Stromal cell of bone marrow (primary cell): ENCODE measurements around the gene SH2D6.
"Not testable (repeated sequence)": the region's sequence is repeated elsewhere in the genome, so short reads cannot be mapped to it uniquely, and the experiment has no call there.

Source experiments
- DNase-seq: peaks from one replicate; pipeline ENCODE4 v3.0.0-alpha.2; 2012; ENCODE audit warnings: low read depth

The SH2D6 gene

DNA sequence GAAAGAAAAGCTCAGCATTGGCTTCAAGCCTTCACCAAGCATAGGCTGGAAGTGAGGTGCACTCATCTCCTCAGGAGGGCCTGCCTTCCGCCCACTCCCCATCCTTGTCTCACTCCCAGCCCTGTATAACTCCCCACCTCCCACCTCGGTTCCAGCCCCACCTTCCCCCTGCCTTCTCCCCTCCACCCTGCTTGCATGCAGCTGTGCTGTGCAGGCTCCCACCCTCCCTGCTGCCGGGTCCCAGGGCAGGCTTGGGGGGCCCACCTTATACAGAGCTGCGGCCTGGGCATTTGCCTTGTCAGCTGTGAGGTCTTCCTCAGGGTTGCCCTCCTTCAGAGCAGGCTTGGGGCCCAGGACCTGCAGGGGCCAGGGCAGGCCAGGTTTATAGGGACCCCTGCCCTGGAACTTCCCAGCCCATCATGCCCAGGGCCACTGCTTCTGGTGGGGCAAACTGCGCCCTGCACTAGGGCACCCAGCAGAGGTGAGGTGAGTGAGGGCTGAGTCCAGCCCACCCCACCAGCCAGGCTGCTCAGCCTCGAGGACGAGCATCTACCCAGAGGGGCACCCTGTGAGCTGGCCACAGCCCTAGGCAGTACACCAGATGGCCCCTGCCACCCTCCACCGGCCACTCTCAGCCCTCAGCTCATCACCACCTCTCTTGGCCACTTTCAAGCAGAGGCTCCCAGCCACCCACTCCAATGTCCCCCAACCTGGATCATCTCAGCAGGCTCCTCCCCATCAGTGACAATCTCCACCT lies 19.9 kb upstream of the SH2D6 start:
- no peak for DNase-seq

DNA sequence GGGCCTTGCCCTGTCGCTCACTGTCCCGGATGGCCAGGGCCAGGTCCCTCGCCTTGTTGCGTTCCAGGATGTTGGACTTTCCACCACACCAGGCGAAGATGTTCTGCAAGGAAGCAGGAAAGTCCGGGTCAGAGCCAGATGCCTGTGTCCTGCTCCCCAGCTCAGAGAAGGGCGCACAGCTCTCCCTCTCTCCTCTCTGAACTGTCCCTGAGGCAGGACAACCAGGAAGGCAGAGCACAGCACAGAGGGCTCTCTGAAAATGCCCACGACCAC lies 19.4 kb upstream of the SH2D6 start:
- DNase-seq = no peak

DNA sequence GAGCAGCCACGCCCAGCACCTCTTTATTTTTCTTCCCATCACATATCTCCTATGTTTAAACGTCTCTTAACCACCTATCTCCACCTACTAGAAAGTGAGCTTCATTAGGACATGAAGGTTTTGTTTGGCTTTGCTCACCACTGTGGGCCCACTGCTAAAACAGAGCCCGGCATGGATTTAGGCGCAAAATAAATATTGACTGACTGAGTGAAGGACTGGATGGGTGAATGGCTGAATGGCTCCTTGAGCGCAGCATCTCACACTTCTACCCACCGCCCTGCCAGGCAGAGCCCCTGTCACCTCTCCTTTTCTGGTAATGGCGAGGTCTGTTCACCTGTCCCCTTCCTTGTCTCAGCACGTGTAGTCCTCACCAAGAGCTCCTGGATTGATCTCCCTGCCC lies 18.5 kb upstream of the SH2D6 start:
- DNase-seq = no peak

DNA sequence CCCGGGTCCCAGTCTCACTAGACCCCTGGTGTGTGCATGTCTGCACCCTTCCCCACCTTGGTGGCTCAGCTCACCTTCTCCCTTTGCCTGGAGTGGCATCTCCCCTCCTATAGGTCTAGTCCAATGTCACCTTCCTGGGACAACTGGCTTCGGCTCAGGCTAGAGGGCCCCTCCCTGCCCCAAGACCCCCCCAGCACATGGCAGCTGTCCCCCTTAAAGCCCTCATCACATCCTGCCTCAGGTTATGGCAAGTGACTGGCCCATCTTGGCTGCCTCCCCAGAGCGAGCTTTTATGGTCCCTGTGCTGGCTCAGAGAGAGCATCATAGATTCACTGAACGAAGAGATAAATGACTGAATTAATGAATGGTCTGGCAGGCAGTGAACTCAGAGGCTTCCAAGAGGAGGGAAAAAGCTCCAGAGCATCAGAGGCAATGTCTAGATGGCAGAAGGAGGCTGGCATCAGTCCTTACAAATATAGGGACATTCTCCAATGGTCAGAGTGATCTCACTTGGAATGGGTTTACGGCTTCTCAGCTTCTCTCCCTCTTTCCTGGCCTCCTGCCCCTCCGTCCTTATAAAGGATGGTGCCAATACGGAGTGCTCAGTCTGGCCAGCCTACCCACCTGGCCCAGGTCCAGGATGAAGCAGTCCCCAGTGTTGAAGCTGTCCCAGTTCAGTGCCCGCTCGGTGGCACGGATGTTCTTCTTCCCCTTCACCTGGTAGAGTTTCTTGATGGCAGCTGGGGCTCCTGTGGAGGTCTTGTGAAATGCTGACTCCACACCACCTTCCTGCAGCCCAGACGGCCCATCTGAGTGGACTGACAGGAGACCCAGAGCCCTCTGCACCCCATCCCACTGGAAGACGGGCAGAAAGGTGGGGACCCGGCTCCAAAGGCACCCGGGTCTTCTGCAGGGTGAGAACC lies 17.7 kb upstream of the SH2D6 start:
- DNase-seq = no peak

DNA sequence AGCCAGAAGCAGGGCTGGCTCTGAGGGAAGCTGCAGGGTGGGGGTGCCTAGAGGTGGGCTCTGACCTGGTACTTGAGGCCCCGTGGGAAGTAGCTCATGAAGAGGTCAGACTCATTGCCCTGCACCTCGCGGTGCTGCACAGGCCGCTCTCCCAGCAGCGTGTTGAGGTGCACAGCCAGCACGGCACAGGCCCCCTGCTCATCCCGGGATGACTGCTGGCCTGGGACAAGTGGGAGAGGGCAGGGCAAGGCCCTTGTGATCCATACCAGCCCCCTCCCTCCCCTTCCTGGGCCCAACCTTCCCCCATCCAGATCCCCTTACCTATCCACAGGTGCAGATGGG lies 17.1 kb upstream of the SH2D6 start:
- no peak for DNase-seq

DNA sequence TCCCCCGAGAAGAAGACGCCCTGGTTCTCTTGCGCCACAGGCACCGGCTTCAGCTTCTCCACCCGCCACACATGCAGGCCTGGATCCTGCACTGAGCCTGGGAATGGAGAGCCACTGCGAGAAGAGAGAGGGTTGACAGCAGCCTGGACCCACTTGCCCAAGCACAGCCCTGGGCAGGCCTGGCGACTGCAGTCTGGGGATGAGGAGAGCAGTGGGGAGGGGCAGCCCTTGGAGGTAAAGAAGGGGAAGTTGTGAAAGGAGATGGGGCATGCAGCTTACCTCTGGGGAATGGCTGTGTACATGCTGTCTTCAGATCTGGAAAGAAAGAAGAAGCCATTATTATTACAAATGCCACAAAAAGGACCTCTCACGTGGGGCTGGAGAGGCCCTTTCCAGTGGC lies 16.7 kb upstream of the SH2D6 start:
- no peak for DNase-seq

DNA sequence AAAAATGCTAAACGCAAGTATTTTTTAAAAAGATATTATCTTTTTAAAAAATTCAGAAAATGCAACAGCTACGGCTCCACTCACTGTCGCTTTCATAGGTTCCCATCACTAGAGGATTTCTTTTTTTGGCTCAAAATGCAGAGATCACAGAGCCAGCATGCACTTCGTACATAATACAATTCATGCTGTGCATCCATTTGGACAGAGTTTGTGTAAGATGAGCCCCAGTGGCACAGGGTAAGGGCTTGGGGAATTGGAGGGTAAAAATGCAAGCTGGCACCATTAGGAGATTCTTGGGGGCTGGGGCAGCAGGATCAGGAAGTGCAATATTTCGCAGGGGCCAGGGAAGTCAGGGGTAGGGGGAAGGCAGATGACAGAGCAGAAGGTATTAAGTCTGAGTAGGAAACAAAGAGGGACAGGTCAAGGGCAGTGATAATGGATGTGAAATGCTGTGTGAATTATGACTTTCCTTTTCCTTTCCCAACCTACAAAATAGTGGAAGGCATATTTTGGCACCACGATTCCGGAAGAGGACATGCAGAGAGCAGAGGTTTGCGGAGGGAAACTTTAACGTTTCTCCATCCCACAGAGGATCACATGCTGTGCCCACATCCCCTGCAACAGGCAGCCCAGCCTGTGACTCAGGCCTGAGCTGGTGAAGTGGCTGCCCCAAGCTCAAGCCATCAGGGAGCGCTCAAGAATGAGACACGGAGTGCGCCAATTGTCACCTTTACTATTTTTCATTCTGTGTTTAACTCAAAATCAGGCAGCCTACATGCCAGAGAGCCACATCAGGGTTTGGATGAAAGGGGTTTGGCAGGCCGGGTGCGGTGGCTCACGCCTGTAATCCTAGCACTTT lies 13.1 kb upstream of the SH2D6 start:
- peak; percentile 72 for DNase-seq

DNA sequence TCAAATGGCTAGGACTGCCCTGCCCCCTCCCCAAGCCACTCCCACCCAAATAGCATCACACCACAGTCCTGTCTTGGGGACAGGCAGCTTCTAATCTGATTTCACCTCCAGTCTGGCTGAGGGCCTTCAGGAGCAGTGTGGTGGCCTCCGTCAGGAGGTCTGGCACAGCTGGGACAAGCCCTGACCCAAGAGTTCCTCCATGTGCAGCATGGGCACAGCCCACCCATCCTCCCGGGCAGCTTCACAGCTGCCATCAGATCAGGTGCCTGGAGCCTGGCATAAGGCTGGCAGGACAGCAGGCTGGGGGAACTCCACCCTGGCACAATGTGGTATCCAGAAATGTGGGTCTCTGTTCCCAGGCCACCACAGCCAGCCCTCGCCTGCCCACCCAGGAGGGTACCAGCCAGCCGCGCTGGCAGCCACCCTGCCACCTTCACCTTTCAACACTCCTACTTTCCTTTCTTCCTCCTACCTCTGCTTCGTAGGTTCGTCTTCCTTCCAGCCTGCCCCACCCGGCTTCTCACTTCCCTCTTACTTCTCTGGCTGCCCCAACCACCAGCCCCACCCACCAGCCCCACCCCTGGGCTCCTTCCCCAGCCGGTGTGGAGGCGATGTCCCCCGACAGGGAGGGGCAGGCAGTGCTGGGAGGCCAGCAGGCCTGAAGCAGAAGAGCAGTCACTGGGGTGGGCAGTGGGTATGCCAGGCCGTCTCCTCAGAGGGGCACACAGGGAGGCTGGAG lies 8.5 kb upstream of the SH2D6 start, which contains the start of gene CAPG:
TSS of gene CAPG (minus strand) at position 522 of the 739 bp plus-strand sequence. CDS start 8,221 bp downstream, outside the sequence.
- DNase-seq = no peak

DNA sequence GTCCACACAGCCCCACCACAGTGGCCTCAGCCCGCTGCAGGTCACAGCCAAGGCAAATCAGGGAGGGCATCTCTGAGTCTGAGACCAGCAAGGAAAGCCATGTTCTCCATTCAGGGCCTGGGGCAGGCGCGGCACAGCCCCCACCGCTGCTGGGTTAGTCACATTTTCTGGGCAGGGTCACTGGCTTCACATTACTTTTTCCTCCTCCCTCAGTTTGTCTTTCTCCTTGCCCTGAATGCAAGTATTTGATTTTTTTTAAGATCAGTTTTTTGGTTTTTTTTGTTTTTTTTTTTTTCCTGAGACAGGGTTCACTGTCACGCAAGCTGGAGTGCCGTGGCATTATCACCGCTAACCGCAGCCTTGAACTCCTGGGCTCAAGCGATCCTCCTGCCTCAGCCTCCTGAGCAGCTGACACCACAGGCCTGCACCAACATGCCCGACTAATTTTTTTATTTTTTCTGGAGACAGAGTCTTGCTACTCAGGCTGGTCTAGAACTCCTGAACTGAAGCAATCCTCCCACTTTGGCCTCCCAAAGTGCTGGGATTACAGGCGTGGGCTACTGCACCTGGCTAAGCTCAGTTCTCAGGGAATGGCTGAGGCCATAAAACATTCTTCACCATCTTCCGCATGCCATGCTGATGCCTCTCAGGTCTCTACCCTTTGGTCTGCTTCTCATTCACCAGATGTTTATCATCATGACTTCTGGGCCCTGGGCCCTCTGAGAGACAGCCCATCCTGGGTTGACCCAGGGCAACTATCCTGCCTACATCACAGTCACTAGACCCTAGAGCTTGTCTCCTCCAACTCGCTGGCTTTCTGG lies 7.7 kb upstream of the SH2D6 start:
- DNase-seq = no peak

DNA sequence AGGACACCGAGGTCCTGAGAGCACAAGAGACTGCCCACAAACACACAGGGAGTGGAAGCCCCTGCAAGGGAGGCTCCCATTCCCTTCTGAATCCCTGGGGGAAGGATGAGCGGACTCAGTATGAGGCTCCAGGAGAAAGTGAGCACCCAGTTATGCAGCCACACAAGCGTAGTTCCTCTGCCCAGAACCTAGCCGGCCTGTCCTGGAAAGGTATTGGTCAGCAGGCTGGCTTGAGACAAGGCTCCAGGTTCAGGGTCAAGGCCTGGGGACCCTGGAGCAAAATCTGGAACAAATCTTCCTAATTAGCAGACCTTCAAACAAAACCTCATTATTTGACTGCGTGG lies 7.1 kb upstream of the SH2D6 start:
- no peak for DNase-seq

DNA sequence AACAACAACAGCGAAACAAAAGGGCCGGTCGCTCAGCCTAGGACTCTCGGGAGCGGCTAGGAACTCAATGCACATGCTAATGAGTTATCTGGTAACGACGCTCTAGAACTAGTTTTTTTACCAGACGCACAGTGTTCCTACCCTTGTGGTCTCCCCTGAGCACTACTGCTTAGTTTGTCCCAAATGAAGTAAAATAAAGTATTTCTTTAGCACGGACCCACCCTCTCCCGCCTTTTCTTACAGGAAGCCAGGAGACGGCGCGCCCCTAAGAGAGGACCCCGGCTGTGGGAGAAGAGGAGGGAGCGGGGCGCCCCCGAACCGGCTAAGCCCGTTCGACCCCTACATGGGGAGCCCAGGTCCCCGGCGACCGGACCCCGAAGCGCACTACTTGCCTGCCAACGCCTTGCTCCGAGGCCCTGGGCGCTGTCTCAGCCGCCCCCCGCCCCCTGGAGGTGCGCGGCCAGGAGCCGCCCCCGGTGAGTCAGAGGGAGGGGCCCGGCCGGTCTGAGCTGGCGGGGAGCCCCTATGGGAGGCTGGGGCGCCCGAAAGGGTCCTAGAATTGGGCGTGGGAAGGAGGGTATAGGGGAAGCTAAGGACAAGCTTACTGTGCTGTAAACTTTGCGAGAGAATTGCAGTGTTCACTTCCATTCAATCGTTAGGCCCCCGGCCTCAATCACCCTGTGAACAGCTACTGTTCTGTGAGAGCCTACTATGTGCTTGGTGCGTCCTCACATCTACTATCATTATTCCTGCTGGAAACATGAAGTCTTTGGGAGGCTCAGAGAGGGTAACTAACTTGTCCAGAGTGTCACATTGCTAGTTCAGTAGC lies 4.7 kb upstream of the SH2D6 start:
- DNase-seq = no peak

DNA sequence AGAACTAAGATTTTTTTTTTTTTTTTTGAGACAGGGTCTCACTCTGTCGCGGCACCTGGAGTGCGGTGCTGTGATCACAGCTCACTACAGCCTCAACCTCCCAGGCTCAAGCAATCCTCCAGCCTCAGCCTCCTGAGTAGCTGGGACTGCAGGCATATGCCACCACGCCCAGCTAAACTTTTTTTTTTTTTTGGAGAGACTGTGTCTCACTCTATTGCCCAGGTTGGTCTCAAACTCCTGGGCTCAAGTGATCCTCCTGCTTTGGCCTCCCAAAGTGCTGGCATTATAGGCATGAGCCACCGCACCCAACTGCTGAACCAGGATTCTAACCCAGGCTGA lies 4.1 kb upstream of the SH2D6 start:
- not testable (repeated sequence) for DNase-seq

DNA sequence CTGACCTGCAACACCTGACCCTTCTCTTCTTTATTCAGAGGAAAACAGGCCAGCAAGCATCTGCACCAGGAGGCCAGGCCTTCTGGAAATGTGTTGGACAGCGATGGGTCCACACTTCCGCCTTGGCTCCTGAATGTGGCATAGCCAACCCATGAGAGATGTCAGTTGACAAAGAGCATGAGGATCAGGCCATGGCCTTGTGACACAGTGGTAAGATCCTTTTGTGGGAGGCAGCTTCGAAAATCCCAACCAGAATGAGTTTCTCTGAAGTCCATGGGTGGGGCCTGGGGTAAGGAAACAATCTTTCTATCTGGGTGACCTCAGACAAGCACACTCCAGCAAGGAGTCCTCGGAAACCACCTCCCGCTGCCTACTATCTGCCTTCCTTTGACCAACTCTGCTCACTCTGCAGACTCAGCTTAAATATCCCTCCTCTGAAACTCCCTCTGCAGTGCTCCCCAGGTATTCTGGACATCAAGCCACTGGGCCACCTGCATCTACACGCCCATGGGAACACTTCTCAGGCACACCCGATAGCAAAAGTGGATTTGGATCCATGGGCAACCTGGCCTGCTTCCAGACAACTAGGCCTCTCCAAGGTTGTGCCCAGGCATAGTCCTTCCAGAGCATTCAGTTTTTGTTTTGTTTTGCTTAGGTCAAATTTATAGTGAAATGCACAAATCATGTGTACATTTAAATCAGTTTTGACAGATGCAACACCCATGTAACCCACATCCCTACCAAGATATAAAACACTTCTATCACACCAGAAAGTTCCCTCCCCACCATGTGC lies 3.6 kb upstream of the SH2D6 start:
- no peak for DNase-seq

DNA sequence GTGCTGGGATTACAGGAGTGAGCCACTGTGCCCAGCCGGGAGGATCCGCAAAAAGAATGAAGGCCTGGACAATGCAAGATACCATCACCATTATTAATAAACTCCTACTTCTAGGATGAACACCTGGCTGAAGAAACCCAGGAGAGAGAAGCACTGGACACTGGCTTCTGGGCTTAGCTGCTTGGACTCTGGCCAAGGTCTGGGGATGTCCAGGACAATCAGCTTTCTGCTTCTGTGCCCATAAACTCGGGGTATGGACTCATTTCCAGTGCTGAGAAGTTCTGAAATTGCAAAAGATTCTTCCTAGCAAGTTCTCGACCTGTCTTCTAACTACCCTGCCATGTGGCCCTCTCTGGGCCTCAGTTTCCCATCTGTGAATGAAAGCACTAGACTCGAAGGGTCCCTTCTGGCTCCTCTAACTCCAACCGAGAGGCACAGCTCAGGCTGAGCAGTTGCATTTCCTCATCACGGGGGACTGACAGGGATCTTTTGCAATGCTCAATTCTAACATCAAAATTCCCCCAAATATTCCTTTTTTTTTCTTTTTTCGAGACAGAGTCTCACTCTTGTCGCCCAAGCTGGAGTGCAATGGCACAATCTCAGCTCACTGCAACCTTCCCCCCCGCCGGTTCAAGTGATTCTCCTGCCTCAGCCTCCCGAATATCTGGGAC lies 2.4 kb upstream of the SH2D6 start:
- no peak for DNase-seq

DNA sequence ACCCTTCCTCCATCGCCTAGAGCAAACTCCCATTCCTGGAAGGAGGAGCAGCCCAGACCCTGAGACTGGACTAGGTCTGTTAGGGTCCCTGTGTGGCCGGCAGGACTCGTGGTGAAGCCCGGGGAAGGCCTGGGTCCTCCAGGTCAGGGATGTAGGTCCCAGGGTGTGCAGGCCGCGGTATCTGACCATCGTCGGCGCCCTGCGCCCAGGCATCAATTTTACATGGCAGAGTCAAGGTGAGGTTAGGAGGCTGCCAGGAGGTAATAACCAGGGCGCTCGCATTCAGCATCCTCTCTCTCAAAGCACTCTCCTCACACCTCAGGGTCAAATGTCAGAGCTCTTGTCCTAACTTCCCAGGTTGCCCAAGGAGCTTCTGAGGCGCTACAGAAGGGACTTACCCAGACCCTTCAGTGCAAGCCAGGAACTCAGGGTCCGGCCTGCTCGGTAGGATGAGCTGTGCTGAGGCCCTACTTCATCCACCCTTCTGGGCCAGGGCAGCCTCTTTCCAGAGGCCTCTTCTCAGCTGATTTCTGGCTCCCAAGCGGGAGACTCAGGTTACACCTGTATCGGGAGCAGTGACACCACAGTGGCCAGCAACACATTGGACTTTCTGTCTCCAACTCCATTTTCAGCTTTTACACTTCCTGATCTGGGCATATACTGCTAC lies 628 bp downstream of the SH2D6 start:
- DNase-seq = no peak

DNA sequence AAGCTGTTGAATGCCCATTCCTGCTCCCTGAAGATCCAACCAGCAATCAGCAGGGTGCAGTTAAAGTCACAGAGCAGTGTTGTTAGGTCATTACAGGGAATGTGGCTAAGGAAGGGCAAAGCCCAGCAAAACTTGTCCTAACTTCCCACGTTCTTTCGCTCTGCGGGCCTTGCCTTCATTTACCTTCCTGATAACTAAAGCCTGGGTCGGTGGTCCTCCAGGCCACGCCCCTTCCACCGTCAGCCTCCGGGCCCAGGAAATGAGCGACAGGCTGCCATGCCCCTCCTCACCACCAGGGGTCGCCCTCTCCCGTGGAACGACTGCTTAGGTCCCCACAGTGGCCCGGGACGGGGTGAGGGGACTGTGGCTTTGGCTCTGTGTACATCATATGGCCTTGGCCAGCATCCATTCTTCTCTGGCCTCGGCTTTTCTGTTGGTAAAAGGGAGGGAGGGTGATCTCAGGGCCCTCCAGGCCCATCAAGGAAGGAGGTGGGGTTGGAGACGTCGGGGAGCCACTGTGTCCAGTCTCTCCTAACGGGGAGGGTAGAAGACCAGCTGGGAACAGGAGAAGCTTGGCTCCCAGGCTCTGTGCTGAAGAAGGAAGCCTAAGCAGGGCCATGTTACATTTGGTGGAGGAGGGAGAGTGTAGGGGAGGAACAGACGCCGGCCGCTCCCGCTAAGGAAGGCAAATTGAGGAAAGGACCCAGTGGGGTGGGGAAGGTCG lies 2.2 kb downstream of the SH2D6 start:
- peak; percentile 54 for DNase-seq

DNA sequence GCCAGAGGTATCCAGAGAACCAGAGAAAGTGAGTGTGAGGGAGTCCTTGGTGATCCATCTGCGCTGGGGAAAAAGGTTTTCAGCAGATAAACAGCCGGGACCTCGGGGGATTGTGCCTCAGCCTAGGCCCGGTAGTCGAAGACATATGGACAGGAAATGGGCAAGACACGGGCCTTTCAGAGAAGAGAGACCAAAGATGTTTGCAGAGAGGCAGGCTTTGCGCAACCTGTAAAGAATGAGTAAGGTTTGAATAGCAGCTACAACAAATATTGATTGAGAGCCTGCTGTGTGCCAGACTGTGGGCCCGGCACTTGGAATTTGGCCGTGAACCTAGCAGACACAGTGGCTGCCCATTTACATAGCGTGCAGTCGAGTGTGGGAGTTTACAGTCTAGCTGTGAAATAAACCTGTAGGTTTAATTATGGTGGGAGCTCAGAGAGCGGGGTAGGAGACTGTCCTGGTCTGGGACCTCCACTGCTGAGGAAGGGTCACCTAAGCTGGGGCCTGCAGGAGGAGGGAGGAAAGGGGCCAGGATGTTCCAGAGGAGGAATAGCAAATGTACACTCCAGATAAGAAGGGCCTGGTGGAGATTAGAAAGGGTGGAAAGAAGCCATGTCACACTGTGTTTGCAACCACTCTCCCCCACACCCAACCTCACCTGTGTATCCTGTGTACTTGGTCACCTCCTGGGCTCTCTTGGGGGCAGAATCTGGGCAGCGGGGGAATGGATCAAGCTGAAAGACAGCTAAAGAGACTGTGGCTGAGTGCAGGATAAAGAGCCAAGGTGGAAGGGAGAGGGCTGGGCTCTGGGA lies 3.0 kb downstream of the SH2D6 start:
- DNase-seq = no peak
